ENCODE results near the gene PLCG2.

PLCG2 gene

DNA sequence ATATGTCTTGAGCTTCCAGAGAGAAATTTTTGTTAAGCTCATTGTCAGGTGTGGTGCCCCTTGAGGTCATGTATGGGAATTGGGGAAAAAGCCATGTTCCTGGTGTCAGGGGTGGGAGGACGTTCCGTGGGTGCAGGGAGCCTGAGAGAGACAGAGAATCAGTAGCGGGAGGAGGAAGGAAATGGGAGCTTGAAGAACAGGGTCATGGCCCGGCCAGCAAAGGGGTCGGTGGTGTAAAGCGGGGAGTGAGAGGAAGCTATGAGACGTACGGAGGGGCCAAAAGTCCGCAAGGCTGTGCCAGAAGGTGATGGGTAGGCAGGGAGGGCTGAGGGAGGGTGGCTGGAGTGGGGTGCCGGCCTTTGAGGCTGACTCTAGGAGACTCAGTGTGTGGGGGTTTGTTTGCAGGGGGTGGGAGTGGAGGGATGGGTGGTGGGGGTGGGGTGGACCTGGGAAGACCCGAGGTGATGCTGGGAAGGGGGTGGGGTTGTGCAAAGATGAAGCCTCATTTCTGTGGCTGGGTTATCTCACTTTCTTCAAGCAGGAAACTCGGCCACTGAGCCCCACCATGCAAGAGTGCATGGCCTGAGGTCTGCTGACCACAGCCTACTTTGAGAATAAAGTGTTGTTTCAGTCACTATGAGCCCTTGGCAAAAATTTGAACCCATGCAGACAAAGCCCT is 63.6 kb downstream of the PLCG2 start:
- Mint-ChIP-seq H3K4me3 (no peak overlapping the region), H3K36me3 (ENCODE audit: low read depth) (no peaks in the 10 kb centered on the region), H3K9me3 (no peaks in the 10 kb centered on the region), H3K4me1 (ENCODE audit: low read depth) (peaks cover 8% of the 10 kb centered on the region), H3K27me3 (ENCODE audit: low read depth) (peaks cover 7% of the 10 kb centered on the region), H3K27ac (no peak overlapping the region)
- DNase-seq (ENCODE audit: low spot score) = no peak

DNA sequence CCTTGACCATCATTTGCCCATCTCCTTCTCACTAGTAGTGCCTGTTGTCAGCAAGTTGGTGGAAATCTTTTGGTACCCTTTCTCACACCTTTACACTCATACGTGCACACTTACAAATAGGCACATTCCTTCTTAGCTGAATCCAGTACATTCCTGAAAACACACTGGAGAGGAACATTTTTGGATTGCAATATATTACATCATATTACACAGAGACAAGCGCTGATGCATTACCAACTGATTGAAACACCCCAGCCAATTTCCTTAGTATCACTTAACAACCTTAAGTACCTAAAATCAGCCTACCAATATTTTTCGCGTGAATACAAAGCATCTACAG is 64.1 kb downstream of the PLCG2 start:
- Mint-ChIP-seq H3K4me1 (ENCODE audit: low read depth) (peaks cover 8% of the 10 kb centered on the region), H3K36me3 (ENCODE audit: low read depth) (no peaks in the 10 kb centered on the region), H3K9me3 (no peaks in the 10 kb centered on the region), H3K27me3 (ENCODE audit: low read depth) (peaks cover 9% of the 10 kb centered on the region), H3K4me3 (no peak overlapping the region), H3K27ac (no peak overlapping the region)
- no peak for DNase-seq (ENCODE audit: low spot score)

DNA sequence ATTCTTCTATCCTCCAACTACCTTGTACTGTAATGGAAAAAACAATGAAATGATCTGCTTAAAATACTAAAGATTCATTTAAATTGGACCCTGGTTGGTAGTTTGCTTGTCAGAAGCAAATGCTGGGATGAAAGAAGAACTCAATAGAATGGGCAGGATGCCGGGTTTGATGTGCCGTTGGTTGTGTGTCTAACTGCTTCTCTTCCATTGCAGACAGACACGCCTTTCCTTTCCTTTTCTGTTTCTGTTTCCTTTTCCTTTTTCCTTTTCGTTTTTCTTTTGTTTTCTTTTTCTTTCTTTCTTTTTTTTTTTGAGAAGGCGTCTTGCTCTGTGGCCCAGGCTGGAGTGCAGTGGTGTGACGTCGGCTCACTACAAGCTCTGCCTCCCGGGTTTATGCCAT is 64.6 kb downstream of the PLCG2 start:
- H3K4me3 Mint-ChIP-seq = no peak overlapping the region
- H3K4me1 Mint-ChIP-seq (ENCODE audit: low read depth) = peaks cover 8% of the 10 kb centered on the region
- no peak overlapping the region for H3K27ac Mint-ChIP-seq
- no peak for DNase-seq (ENCODE audit: low spot score)
- H3K9me3 Mint-ChIP-seq = no peaks in the 10 kb centered on the region
- peaks cover 13% of the 10 kb centered on the region for H3K27me3 Mint-ChIP-seq (ENCODE audit: low read depth)
- H3K36me3 Mint-ChIP-seq (ENCODE audit: low read depth) = no peaks in the 10 kb centered on the region

DNA sequence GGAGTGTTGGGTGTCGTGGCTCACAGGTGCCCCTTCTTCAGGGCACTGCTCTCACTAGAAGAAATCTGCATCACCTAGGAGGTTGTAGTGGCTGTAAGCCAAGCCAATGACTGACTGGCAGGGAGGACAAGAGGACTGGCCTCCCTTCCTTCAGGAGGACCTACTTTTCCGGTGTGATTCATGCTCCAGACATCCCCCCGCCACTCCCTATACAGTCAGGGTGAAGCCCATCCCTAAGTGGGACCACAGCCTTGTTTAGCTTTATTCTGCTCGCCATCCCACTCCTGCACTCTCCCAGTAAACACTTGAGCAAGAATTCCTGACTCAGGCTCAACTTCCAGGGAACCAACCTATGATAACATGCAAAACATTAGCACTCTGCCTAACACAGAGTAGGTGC is 67.0 kb downstream of the PLCG2 start:
- Mint-ChIP-seq H3K9me3 (no peaks in the 10 kb centered on the region), H3K36me3 (ENCODE audit: low read depth) (no peaks in the 10 kb centered on the region), H3K27ac (no peak overlapping the region), H3K27me3 (ENCODE audit: low read depth) (peaks cover 16% of the 10 kb centered on the region), H3K4me3 (no peak overlapping the region), H3K4me1 (ENCODE audit: low read depth) (peaks cover 8% of the 10 kb centered on the region)
- no peak for DNase-seq (ENCODE audit: low spot score)

DNA sequence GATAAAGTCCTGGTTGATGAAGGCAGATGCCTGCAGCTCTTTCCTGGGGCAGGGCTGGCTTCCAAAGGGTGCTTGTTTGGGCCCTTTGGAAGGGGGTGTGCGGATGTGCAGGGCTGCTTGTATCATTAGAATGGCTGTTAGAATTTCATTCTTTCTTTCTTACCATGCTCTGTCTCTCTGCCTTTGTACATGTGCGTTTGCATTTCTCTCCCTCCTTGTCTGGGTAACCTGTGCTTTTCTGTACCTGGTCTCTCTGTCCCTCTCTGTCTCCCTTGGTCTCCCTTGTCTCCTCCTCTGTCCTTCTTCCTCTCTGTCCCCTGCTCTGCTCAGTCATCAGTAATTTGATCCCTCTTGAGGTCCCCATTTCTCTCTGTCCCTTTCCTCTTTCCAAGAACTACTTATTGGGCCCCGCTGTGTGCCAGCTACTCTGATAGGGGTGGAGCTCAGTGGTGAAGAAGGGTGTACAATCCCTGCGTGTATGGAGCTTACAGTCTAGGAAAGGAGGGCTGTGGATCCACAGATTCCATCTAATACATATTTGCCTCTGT is 69.3 kb downstream of the PLCG2 start:
- peaks cover 9% of the 10 kb centered on the region for H3K27me3 Mint-ChIP-seq (ENCODE audit: low read depth)
- no peak overlapping the region for H3K27ac Mint-ChIP-seq
- no peaks in the 10 kb centered on the region for H3K9me3 Mint-ChIP-seq
- DNase-seq (ENCODE audit: low spot score) = no peak
- no peaks in the 10 kb centered on the region for H3K36me3 Mint-ChIP-seq (ENCODE audit: low read depth)
- H3K4me1 Mint-ChIP-seq (ENCODE audit: low read depth) = no peaks in the 10 kb centered on the region
- H3K4me3 Mint-ChIP-seq = no peak overlapping the region

DNA sequence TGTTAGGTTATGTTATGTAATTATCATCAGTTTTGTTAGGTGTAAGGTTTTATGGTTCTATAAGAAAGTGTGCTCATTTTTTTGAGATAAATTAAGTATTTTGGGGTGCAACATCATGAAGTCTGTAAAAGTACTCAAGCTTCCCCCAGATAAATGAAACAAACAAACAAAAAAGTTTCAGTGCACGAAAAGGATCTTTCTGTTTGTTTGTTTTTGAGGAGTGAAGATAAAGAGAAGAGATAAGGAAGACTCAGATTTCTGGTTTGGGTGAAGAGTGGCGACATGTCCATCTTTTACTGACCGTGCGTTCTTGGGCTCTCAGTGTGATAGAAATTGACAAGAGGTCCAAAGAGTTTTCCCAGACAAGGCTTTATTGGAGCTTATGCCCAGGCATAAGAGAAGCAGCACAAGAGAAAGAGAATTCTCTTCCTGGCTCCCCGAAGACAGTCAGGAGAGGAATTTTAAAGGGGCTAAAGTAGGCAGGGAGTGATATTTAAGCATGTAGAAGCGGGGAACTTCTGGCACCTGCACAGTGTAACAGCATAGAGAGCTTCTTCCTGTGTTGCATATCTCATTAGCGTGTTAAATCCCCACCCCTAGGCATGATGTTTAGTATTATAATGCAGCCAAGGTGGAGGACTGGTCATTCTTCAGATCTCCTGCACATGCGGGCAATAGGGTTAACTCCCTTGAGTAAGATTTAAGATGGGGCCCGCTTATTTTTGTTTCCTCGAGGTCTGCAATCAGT is 71.3 kb downstream of the PLCG2 start:
- Mint-ChIP-seq H3K4me1 (ENCODE audit: low read depth) (no peaks in the 10 kb centered on the region), H3K9me3 (no peaks in the 10 kb centered on the region), H3K4me3 (no peak overlapping the region), H3K27me3 (ENCODE audit: low read depth) (peaks cover 9% of the 10 kb centered on the region), H3K36me3 (ENCODE audit: low read depth) (no peaks in the 10 kb centered on the region), H3K27ac (no peak overlapping the region)
- DNase-seq (ENCODE audit: low spot score) = no peak

DNA sequence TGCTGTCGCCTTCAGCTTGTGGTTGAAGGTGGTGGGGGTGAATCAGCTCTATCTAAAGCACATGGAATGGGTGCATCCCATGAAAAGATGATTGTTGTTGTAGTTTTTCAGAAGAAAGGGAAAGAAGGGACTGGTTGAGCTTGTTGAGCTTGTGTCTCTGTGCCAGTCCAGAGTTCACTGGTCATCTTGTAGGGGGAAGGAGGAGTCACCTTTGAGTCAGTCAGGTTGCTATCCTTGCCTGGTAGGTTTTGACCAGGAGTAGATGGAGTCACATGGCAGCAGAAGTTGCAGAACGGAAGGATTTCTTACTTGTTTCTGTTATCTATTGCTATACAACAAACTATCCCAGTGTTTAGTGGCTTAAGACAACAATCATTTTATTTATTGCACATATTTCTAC is 73.3 kb downstream of the PLCG2 start:
- DNase-seq (ENCODE audit: low spot score) = no peak
- no peaks in the 10 kb centered on the region for H3K4me1 Mint-ChIP-seq (ENCODE audit: low read depth)
- no peaks in the 10 kb centered on the region for H3K9me3 Mint-ChIP-seq
- H3K4me3 Mint-ChIP-seq = no peak overlapping the region
- peaks cover 9% of the 10 kb centered on the region for H3K27me3 Mint-ChIP-seq (ENCODE audit: low read depth)
- no peak overlapping the region for H3K27ac Mint-ChIP-seq
- H3K36me3 Mint-ChIP-seq (ENCODE audit: low read depth) = no peaks in the 10 kb centered on the region

DNA sequence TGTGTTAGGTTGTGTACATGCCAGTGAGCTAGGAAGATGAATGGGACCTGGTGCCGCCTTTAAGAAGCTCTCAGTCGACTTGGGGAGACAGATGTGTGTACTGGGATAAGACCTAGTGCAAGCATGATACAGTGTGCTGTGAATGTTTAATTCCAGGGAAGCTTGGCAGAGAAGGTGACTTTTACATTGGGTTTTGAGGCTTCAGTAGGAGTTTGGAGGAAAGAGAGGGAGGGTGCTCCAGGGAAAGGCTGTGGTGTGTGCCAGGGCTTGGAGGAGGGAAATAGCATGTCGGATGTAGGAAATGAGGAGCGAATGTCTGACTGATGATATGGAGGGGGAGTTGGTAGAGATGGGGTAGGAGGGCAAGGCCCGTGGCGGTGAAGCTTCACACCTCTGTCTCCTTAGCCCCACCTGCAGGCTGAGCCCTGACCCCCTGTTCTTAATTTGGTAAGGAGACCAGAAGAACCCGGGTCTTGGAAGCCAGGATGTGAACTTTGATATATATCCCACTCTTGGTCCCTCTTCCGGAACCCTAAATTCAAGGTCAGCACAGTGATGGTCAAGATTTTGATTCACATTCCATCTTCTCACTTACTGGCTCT is 76.6 kb downstream of the PLCG2 start:
- no peak for DNase-seq (ENCODE audit: low spot score)
- H3K4me3 Mint-ChIP-seq = no peak overlapping the region
- no peaks in the 10 kb centered on the region for H3K4me1 Mint-ChIP-seq (ENCODE audit: low read depth)
- no peak overlapping the region for H3K27ac Mint-ChIP-seq
- no peaks in the 10 kb centered on the region for H3K9me3 Mint-ChIP-seq
- H3K36me3 Mint-ChIP-seq (ENCODE audit: low read depth) = no peaks in the 10 kb centered on the region
- H3K27me3 Mint-ChIP-seq (ENCODE audit: low read depth) = no peaks in the 10 kb centered on the region

DNA sequence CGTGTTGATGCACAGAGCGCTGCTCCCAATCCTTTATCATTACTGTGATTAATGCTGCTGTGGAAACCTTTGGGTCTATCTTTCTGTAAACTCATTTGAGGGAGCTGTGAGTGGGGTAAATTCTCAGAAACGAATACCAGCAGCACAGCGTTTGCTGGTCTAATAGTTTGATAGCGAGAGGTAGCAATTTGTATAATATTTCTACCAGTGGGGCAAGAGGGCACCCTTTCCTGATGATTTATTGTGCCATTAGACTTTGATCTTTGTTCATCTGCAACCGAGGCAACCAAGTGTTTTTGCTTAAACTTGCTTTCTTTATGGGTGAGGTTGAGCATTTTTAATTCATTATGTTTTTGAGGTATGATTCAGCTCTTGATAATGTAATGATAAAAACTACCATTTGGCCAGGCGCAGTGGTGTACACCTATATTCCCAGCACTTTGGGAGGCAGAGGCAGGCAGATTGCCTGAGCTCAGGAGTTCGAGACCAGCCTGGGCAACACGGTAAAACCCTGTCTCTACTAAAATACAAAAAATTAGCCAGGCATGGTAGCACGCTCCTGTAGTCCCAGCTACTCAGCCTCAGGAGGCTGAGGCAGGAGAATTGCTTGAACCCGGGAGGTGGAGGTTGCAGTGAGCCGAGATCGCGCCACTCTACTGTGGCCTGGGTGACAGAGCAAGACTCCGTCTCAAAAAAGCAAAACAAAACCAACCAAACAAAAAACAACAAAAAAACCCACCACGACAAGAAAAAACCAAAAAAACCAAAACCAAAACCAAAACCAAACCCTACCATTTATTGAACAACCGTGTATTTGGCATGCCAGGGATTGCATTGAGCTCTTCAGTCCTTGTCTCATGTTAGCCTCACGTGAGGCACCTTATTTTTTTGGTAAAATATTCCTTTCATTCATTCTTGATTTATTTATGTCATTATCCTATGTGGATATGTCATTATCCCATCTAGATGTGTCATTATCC is 81.5 kb downstream of the PLCG2 start:
- Mint-ChIP-seq H3K27me3 (ENCODE audit: low read depth) (no peaks in the 10 kb centered on the region), H3K4me1 (ENCODE audit: low read depth) (no peaks in the 10 kb centered on the region), H3K27ac (no peak overlapping the region), H3K36me3 (ENCODE audit: low read depth) (no peaks in the 10 kb centered on the region), H3K4me3 (no peak overlapping the region), H3K9me3 (no peaks in the 10 kb centered on the region)
- no peak for DNase-seq (ENCODE audit: low spot score)

DNA sequence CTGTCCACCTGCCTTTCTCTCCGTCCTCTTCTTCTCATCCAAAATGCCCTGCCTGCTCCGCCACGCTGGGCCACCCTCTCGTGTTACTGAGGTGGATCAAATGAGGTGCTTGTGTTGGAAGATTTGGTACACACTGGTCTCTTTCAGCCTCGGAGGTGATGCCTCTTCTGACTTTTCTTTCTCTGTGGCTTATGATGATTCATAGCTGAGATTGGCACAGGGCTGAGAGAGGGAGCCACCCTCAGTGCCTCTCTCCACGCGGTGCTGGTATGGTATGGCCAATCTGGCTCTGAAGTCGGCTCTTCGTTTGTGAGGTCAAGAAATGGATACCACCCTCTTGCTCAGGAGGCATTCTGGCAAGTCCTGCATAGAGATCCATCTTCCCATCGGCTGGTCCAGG is 82.4 kb downstream of the PLCG2 start:
- H3K27ac Mint-ChIP-seq = no peak overlapping the region
- H3K4me3 Mint-ChIP-seq = no peak overlapping the region
- H3K9me3 Mint-ChIP-seq = no peaks in the 10 kb centered on the region
- DNase-seq (ENCODE audit: low spot score) = no peak
- no peaks in the 10 kb centered on the region for H3K27me3 Mint-ChIP-seq (ENCODE audit: low read depth)
- H3K4me1 Mint-ChIP-seq (ENCODE audit: low read depth) = no peaks in the 10 kb centered on the region
- no peaks in the 10 kb centered on the region for H3K36me3 Mint-ChIP-seq (ENCODE audit: low read depth)

DNA sequence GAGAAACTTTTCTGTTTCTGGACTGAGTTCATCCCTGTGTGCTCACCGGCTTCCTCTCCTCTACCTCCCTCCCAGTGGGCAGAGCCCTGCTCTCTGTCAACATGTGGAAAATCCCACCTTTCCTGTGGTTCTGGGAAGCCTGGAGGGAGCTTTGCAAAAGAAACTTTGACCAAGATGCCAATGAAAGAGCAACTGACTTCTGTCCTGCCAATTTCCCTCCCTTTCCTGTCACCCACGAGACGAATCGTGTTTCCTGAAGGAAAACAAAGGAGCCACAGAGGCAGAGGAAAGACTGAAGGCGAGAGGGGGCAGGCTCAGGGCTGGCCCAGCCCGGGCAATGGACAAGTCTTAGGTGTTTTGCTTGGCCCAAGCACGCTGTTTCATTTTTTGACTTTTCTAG is 82.8 kb downstream of the PLCG2 start:
- no peak for DNase-seq (ENCODE audit: low spot score)
- no peaks in the 10 kb centered on the region for H3K36me3 Mint-ChIP-seq (ENCODE audit: low read depth)
- H3K9me3 Mint-ChIP-seq = no peaks in the 10 kb centered on the region
- no peaks in the 10 kb centered on the region for H3K4me1 Mint-ChIP-seq (ENCODE audit: low read depth)
- no peaks in the 10 kb centered on the region for H3K27me3 Mint-ChIP-seq (ENCODE audit: low read depth)
- no peak overlapping the region for H3K27ac Mint-ChIP-seq
- no peak overlapping the region for H3K4me3 Mint-ChIP-seq

DNA sequence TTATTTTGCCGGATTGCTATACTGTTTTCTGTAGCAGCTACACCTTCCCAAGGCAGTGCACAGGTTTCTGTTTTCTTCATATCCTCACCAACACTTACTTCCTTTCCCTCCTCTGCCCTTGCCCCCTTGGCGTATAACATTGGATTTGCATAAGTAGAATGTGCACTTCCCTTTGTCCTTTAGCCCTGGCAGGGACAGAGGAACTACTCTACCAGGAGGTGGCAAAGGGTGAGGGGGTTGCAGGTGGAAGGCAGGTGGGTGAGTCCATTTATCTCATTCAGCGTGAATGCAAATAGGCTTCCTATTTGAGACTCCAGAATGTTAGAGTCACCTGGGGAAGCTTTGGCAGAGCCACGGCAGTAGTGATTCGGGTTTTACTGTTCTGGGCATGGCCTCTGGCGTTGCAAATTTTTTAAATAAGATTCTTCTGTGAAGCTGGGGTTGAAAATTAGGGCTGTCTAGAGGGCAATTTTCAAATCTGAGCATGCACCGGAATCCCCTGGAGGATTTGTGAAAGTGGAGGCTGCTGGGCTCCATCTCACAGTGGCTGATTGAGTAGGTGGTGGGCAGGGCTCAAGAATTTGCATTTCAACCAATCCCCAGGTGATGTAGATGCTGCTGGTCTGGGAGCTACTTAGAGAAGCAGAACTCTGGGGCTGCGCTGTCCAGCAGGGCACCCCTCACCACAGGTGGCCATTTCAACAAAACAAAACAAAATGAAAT is 84.7 kb downstream of the PLCG2 start:
- no peaks in the 10 kb centered on the region for H3K36me3 Mint-ChIP-seq (ENCODE audit: low read depth)
- H3K27ac Mint-ChIP-seq = no peak overlapping the region
- DNase-seq (ENCODE audit: low spot score) = no peak
- no peak overlapping the region for H3K4me3 Mint-ChIP-seq
- H3K27me3 Mint-ChIP-seq (ENCODE audit: low read depth) = no peaks in the 10 kb centered on the region
- H3K4me1 Mint-ChIP-seq (ENCODE audit: low read depth) = no peaks in the 10 kb centered on the region
- no peaks in the 10 kb centered on the region for H3K9me3 Mint-ChIP-seq

DNA sequence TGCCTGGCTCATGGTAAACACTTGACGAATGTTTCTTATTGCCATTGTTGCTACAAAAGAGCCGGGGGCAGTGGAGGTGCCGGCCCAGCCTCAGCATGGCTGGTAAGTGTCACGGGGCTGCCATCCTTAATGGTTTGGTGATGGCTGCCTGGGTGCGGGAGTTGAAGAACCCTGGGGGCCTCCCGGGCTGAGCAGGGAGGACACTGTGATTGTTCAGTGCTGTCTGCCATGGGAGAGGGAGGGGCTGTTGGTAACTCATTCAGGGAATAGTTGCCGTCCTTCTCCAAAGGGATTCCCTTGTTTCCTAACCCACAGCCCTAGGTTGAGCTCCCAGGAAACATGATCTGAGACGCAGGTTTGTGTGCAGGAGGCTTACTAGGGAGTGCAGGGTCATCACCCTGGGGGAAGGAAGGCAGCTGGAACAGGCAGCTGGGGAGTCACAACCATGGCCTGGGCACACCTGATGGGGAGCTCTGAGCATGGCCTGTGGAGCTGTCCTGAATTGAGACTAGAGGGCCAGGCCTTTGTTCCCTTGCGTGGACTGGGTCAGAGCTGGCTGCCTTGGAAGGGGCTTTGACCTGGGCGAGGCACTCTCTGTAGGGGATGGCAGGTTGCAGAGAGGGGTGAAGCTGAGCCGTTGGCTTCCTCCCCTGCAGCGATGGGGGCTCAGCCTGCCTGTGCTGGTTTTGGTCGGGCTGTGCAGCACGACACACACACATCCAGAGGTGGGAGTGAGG is 85.7 kb downstream of the PLCG2 start:
- Mint-ChIP-seq H3K27me3 (ENCODE audit: low read depth) (no peaks in the 10 kb centered on the region), H3K9me3 (no peaks in the 10 kb centered on the region), H3K27ac (no peak overlapping the region), H3K4me1 (ENCODE audit: low read depth) (no peaks in the 10 kb centered on the region), H3K4me3 (no peak overlapping the region), H3K36me3 (ENCODE audit: low read depth) (no peaks in the 10 kb centered on the region)
- DNase-seq (ENCODE audit: low spot score) = no peak
